Pons (tissue), 1 donor: ENCODE results near the gene EPHB1.
"Not testable (repeated sequence)": the region's sequence is repeated elsewhere in the genome, so short reads cannot be mapped to it uniquely, and the experiment has no call there.

Experiments
- DNase-seq: peaks from one replicate; pipeline ENCODE4 v3.0.0-alpha.2; 2016; ENCODE audit warnings: low spot score

Gene EPHB1

GRCh38 chr3:135005616-135006015, 210.6 kb downstream of the EPHB1 start:
- DNase-seq, result not testable (repeated sequence)

- DNase-seq, result no peak
Observed at GRCh38 chr3:135007607-135008006, 212.5 kb downstream of the EPHB1 start.

- DNase-seq, result no peak
Observed at GRCh38 chr3:135008326-135008725, 213.3 kb downstream of the EPHB1 start.

- no peak for DNase-seq
Observed at GRCh38 chr3:135009014-135009413, 214.0 kb downstream of the EPHB1 start.

- DNase-seq, result no peak
Observed at GRCh38 chr3:135012101-135012500, 217.0 kb downstream of the EPHB1 start.

- no peak for DNase-seq
Observed at GRCh38 chr3:135013206-135013605, 218.1 kb downstream of the EPHB1 start.

- no peak for DNase-seq
Observed at GRCh38 chr3:135014566-135014965, 219.5 kb downstream of the EPHB1 start.

- no peak for DNase-seq
Observed at GRCh38 chr3:135017003-135017893, 222.2 kb downstream of the EPHB1 start.

GRCh38 chr3:135018149-135018923, 223.3 kb downstream of the EPHB1 start:
- no peak for DNase-seq

- DNase-seq, result no peak
Observed at GRCh38 chr3:135020181-135020580, 225.1 kb downstream of the EPHB1 start.

- DNase-seq, result no peak
Observed at GRCh38 chr3:135023996-135024658, 229.1 kb downstream of the EPHB1 start.

- not testable (repeated sequence) for DNase-seq
Observed at GRCh38 chr3:135030768-135031615, 235.9 kb downstream of the EPHB1 start.

GRCh38 chr3:135033737-135034136, 238.7 kb downstream of the EPHB1 start:
- DNase-seq, result no peak

- no peak for DNase-seq
Observed at GRCh38 chr3:135034291-135034768, 239.3 kb downstream of the EPHB1 start.

GRCh38 chr3:135034891-135035440, 239.9 kb downstream of the EPHB1 start:
- no peak for DNase-seq

- DNase-seq, result no peak
Observed at GRCh38 chr3:135038186-135038585, 243.1 kb downstream of the EPHB1 start.

- DNase-seq, result not testable (repeated sequence)
Observed at GRCh38 chr3:135039536-135039935, 244.5 kb downstream of the EPHB1 start.

GRCh38 chr3:135040321-135041240, 245.5 kb downstream of the EPHB1 start:
- DNase-seq, result no peak

- DNase-seq, result no peak
Observed at GRCh38 chr3:135041601-135042000, 246.5 kb downstream of the EPHB1 start.

GRCh38 chr3:135047061-135047460, 252.0 kb downstream of the EPHB1 start:
- no peak for DNase-seq
